Right lobe of liver (tissue), 6 donors: ENCODE measurements around the gene SULT1B1. TPM values are rescaled to one million over a fixed set of nuclear protein-coding genes. Genes with fewer than 3 reads are reported as not detected.

Experiments
- ATAC-seq, 4 donors: fragments of 200-7000 bp; cut with Tn5 transposase; one replicate each; pipeline ENCODE4 v1.9.1; 2020; ENCODE audit warnings: mild to moderate bottlenecking in 4 of 4, moderate library complexity in 4 of 4
- DNase-seq, 3 donors: peaks; one replicate each; pipeline ENCODE4 v3.0.0-alpha.2; 2020
- H3K27ac ChIP-seq, 3 donors: fragments of 200-600 bp; one replicate each; pipeline ENCODE4 v1.8.0; 2022
- H3K27me3 ChIP-seq, 2 donors: fragments of 200-600 bp; one replicate each; pipeline ENCODE4 v1.8.0; 2022
- H3K36me3 ChIP-seq, 4 donors: fragments of 200-600 bp; sonication (generic) in 1 of 4; one replicate each; pipeline versions ENCODE4 v1.5.1 to v1.8.0; 2017 to 2022; ENCODE audit warnings: control low read depth in 1 of 4
- H3K4me1 ChIP-seq, 4 donors: fragments of 200-600 bp; sonication (generic) in 1 of 4; one replicate each; pipeline versions ENCODE4 v1.5.1 to v1.8.0; 2017 to 2022; ENCODE audit warnings: control low read depth in 1 of 4
- H3K4me3 ChIP-seq, 3 donors: fragments of 200-600 bp; one replicate each; pipeline ENCODE4 v1.8.0; 2022
- H3K9me3 ChIP-seq, 4 donors: fragments of 200-600 bp; sonication (generic) in 1 of 4; one replicate each; pipeline versions ENCODE4 v1.5.1 to v1.8.0; 2017 to 2022; ENCODE audit warnings: control low read depth in 1 of 4
- CTCF ChIP-seq, 4 donors: fragments of 200-600 bp in 3 of 4; fragments of 450-650 bp in 1 of 4; IDR thresholded peaks; one replicate each; pipeline versions ENCODE4 v1.5.1 to v1.8.0; 2016 to 2022; ENCODE audit warnings: antibody characterized with exemption in 4 of 4, mild to moderate bottlenecking in 2 of 4
- POLR2A ChIP-seq: fragments of 450-650 bp; IDR thresholded peaks from one replicate; pipeline ENCODE4 v1.6.1; 2017; ENCODE audit warnings: antibody characterized with exemption, mild to moderate bottlenecking
- WGBS: methylation state at CpG from one replicate; pipeline ENCODE4 v1.1.6; 2018; ENCODE audit warnings: low coverage, low lambda C conversion rate; ENCODE audit not compliant: insufficient coverage; ENCODE audit errors: missing lambda C conversion rate; 5-methylcytosine and 5-hydroxymethylcytosine counted together
- intact Hi-C, 2 donors: fragments of 100-400 bp; cut with DNase I; formaldehyde crosslinking; loops; one replicate each; pipeline versions ENCODE4 v1.11.2 to v1.14.1; 2022
- long read RNA-seq: library from polyadenylated mRNA; unstranded; transcript quantifications from one replicate; pipeline ENCODE4 v2.0.0, GENCODE V29; 2019
- total RNA-seq, 6 experiments: library from RNA; depleted of rRNA in 2 of 6; stranded (reverse); fragments of >200 nt in 2 of 6; fragmentation: NEBNext Ultra II Directional in 3 of 6; extraction: Animal tissue kit (Norgen Biotek cat#: 25700) in 3 of 6; gene quantifications; one replicate each; pipeline versions ENCODE4 v1.1.0 to v1.2.4, GENCODE V29; 2016 to 2023
- donor health status: DM: no; HTN: yes; CAD: no.
- donor health status: DM: no; HTN: no; CAD: no.
- donor health status: DM: no; HTN: no; CAD: no.
- donor health status: DM: no; HTN: yes; CAD: no.
- donor health status: DM: no; HTN: yes; CAD: no.

SULT1B1 gene
- 10 to 100 TPM in 5 of 6 experiments, 1 to 10 TPM in 1; 10.0 to 66.3 (median 31.4) TPM for total RNA-seq
- long read RNA-seq: 0 reads

GRCh38 chr4:69760455-69760854 lies at the start of gene SULT1B1:
TSS of gene SULT1B1 (minus strand) at chr4:69760620. CDS start at chr4:69755217, 5,403 bp downstream.
- no peaks in the 10 kb centered on the region for H3K36me3 ChIP-seq
- intact Hi-C loops: loop anchor here in 1 of 2 donors (10.0 kb wide), 1 partner anchor 64 kb away; no protein-coding TSS in a partner anchor
- DNase-seq: peak; percentile 38 to 80 (median 60)
- H3K27ac ChIP-seq: peak within 1 kb of the TSS; percentile 3 to 60 (median 56)
- peaks cover 0 to 40% (median 8%) of the 10 kb centered on the region in 4 donors for H3K4me1 ChIP-seq
- TF ChIP-seq CTCF (IDR thresholded peaks at IDR 0.05): no peak
- peak; percentile 88 for TF ChIP-seq POLR2A
- peak within 1 kb of the TSS; percentile 13 to 29 (median 21) for H3K4me3 ChIP-seq
- no peaks in the 10 kb centered on the region for H3K9me3 ChIP-seq
- WGBS: 0% methylated on average over 2 of the region's 2 CpGs
- ATAC-seq: peak; percentile 84 to 93 (median 89)
- H3K27me3 ChIP-seq: no peaks in the 10 kb centered on the region

DNA sequence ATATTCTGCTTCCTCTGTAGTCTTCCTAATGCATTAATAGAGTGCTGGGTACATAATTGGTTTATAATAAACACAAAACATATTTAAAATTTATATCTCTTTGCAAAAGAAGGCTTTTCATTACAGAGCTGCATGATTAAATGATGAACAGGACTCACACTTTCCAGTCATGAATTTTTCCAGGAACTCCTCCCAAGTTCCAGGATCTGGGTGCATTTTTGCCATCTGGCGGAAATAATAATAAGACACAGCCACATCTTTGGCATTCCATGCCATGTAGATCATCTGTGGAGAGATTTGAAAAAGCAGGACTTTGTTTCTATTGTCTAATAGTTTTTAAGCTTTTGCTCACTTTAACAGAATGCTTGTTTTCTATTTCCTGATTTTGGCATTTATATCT lies 40.2 kb upstream of the SULT1B1 start:
- intact Hi-C loops: no loop called here
- Histone ChIP-seq H3K4me3 (no peak overlapping the region), H3K9me3 (no peaks in the 10 kb centered on the region), H3K36me3 (no peaks in the 10 kb centered on the region), H3K27ac (no peak overlapping the region), H3K4me1 (no peaks in the 10 kb centered on the region), H3K27me3 (no peaks in the 10 kb centered on the region)
- WGBS: 60% methylated on average over 1 of the region's 1 CpG
- ATAC-seq (no peak), DNase-seq (no peak)
- no peak for TF ChIP-seq POLR2A
- TF ChIP-seq CTCF (IDR thresholded peaks at IDR 0.05): no peak

- TF ChIP-seq POLR2A: no peak
- no peak for TF ChIP-seq CTCF (IDR thresholded peaks at IDR 0.05)
- no peak overlapping the region for H3K27ac ChIP-seq
- ATAC-seq: no peak
- no peak for DNase-seq
- H3K4me3 ChIP-seq: no peak overlapping the region
- H3K4me1 ChIP-seq: no peaks in the 10 kb centered on the region
- no peaks in the 10 kb centered on the region for H3K36me3 ChIP-seq
- WGBS: 73% methylated on average over 2 of the region's 3 CpGs
- no peaks in the 10 kb centered on the region for H3K9me3 ChIP-seq
- H3K27me3 ChIP-seq: no peaks in the 10 kb centered on the region
- intact Hi-C loops: no loop called here
Measured at GRCh38 chr4:69799337-69799736, 38.9 kb upstream of the SULT1B1 start.

- Histone ChIP-seq H3K4me3 (no peak overlapping the region), H3K4me1 (no peaks in the 10 kb centered on the region), H3K9me3 (no peaks in the 10 kb centered on the region), H3K27ac (no peak overlapping the region), H3K36me3 (no peaks in the 10 kb centered on the region), H3K27me3 (no peaks in the 10 kb centered on the region)
- no peak for DNase-seq
- intact Hi-C loops: no loop called here
- no peak for TF ChIP-seq POLR2A
- no peak for TF ChIP-seq CTCF (IDR thresholded peaks at IDR 0.05)
- no peak for ATAC-seq
Measured at GRCh38 chr4:69793732-69794131, 33.3 kb upstream of the SULT1B1 start.

GRCh38 chr4:69787879-69788278 lies 27.5 kb upstream of the SULT1B1 start:
- intact Hi-C loops: no loop called here
- no peak for ATAC-seq
- H3K9me3 ChIP-seq: no peaks in the 10 kb centered on the region
- H3K36me3 ChIP-seq: no peaks in the 10 kb centered on the region
- H3K4me1 ChIP-seq: no peaks in the 10 kb centered on the region
- DNase-seq: no peak
- H3K27me3 ChIP-seq: no peaks in the 10 kb centered on the region
- no peak overlapping the region for H3K27ac ChIP-seq
- TF ChIP-seq CTCF (IDR thresholded peaks at IDR 0.05) (no peak), POLR2A (no peak)
- no peak overlapping the region for H3K4me3 ChIP-seq
